ENCODE measurements around the gene TVP23C. TPM values are rescaled to one million over a fixed set of nuclear protein-coding genes. Genes with fewer than 3 reads are reported as not detected.

Gene TVP23C
- total RNA-seq, 5 donors from 2014 or later (not counting 1 experiment from before 2014, with no cell fraction given): 9.6 to 27.3 (median 17.8) TPM

- POLR2A ChIA-PET: no interaction called here
- Mint-ChIP-seq H3K27me3 (no peaks in the 10 kb centered on the region), H3K27ac (no peak overlapping the region), H3K36me3 (peaks cover 40% of the 10 kb centered on the region), H3K4me1 (peaks cover 0 to 6% (median 0%) of the 10 kb centered on the region in 3 donors), H3K4me3 (no peak overlapping the region), H3K9me3 (peaks cover 0 to 10% (median 0%) of the 10 kb centered on the region in 3 donors)
- Histone ChIP-seq H3K27me3 (replicated peaks in 1 of 2; ENCODE audit: control insufficient read depth in 2 of 2, extremely low read depth in 1 of 2, insufficient read depth in 2 of 2, low read length in 1 of 2) (no peaks in the 10 kb centered on the region), H3K4me3 (ENCODE audit: control insufficient read depth in 1 of 2, extremely low read depth in 1 of 2, low read length in 1 of 2) (no peak overlapping the region), H3K9me3 (no peaks in the 10 kb centered on the region), H3K36me3 (ENCODE audit: control insufficient read depth in 2 of 2, extremely low read depth in 1 of 2, insufficient read depth in 1 of 2, low read length in 1 of 2) (peaks cover 6 to 13% of the 10 kb centered on the region in 2 donors), H3K27ac (ENCODE audit: low read length) (no peak overlapping the region), H3K4me1 (ENCODE audit: control insufficient read depth in 1 of 2, extremely low read depth in 1 of 2, insufficient read depth in 2 of 2, low read length in 2 of 2) (no peaks in the 10 kb centered on the region)
- CTCF ChIA-PET: no interaction called here
- DNase-seq: no peak
- no peak for ATAC-seq (replicated peaks in 1 of 4)
- no CpG with 5 or more reads among the region's 1 CpG for WGBS (ENCODE audit: insufficient coverage)
These were observed 110.5 kb downstream of the TVP23C start for GRCh38 chr17:15452746-15453145.

Other genes with a start within 250 kb of the TVP23C start
- gene TEKT3, start 221.9 kb downstream of the TVP23C start, total RNA-seq: under 1 TPM in 1 of 5 donors, not detected in 4; 0.35 TPM
- gene CDRT4, start 95.9 kb downstream of the TVP23C start, total RNA-seq: 1 to 10 TPM; 4.7 to 10.0 (median 9.0) TPM
- 1 to 10 TPM in 2 of 5 donors, under 1 TPM in 3; 0.38 to 1.3 (median 0.85) TPM for gene FBXW10B, start 56.2 kb upstream of the TVP23C start, total RNA-seq
- gene TRIM16, start 120.8 kb upstream of the TVP23C start, total RNA-seq: 10 to 100 TPM in 2 of 5 donors, 1 to 10 TPM in 3; 6.4 to 13.8 (median 8.9) TPM
- gene ZNF286A, start 136.3 kb upstream of the TVP23C start, total RNA-seq: 10 to 100 TPM; 15.9 to 44.3 (median 26.0) TPM
- not detected for gene TBC1D26, start 168.8 kb upstream of the TVP23C start, total RNA-seq